Panc1 (cell line): ENCODE measurements around the gene WWOX. TPM values are rescaled to one million over a fixed set of nuclear protein-coding genes. Genes with fewer than 3 reads are reported as not detected.

Source experiments
- ATAC-seq: fragments of 200-7000 bp; cut with Tn5 transposase; 2 replicates; pipeline ENCODE4 v1.9.1; 2020; ENCODE audit warnings: mild to moderate bottlenecking, moderate library complexity
- BruUV-seq: library from RNA; stranded (reverse); fragments of 400-500 nt; replicated peaks from 2 replicates; lab custom pipeline; 2021; lab: Mats Ljungman, UMichigan
- CTCF ChIA-PET: fragments of 300-600 bp; sonication (Branson Sonifier 250); formaldehyde crosslinking; loops from one replicate; lab custom pipeline; 2022; ENCODE audit warnings: antibody characterized with exemption; lab: Charles Lee
- POLR2A ChIA-PET: fragments of 300-600 bp; sonication (Branson Sonifier 250); formaldehyde crosslinking; loops from one replicate; lab custom pipeline; 2022; ENCODE audit warnings: antibody characterized with exemption; lab: Charles Lee
- DNase-seq: peaks from one replicate; pipeline ENCODE4 v3.0.0-alpha.2; 2010; ENCODE audit warnings: low read depth, low spot score
- H3K27ac ChIP-seq: 2 replicates; pipeline ENCODE4 v1.5.1; 2011; ENCODE audit warnings: mild to moderate bottlenecking, low read length, inconsistent platforms
- H3K27me3 ChIP-seq: fragments of 200-500 bp; sonication (Bioruptor generic); 2 replicates; pipeline ENCODE4 v1.6.0; 2014; ENCODE audit warnings: low read length, inconsistent platforms; ENCODE audit not compliant: control insufficient read depth, insufficient read depth
- H3K36me3 ChIP-seq: fragments of 200-500 bp; sonication (Bioruptor generic); 2 replicates; pipeline ENCODE4 v1.5.1; 2014; ENCODE audit warnings: inconsistent platforms, mild to moderate bottlenecking, low read length, moderate library complexity; ENCODE audit not compliant: control insufficient read depth, insufficient read depth
- H3K4me1 ChIP-seq: 2 replicates; pipeline ENCODE4 v1.5.1; 2011; ENCODE audit warnings: inconsistent platforms, mild to moderate bottlenecking, low read length, moderate library complexity; ENCODE audit not compliant: control insufficient read depth, insufficient read depth
- H3K4me3 ChIP-seq, 2 experiments: 2 replicates each; pipeline ENCODE4 v1.5.1; 2011 to 2012; ENCODE audit warnings: low read depth in 2 of 2, low read length in 2 of 2, mild to moderate bottlenecking in 2 of 2, inconsistent platforms in 1 of 2, moderate library complexity in 1 of 2
- H3K9me3 ChIP-seq: fragments of 200-500 bp; sonication (Bioruptor generic); 2 replicates; pipeline ENCODE4 v1.5.1; 2014; ENCODE audit warnings: low read depth, mild to moderate bottlenecking, inconsistent platforms, low read length, moderate library complexity; ENCODE audit not compliant: control insufficient read depth, insufficient read depth
- POLR2AphosphoS5 ChIP-seq: IDR thresholded peaks from 2 replicates; pipeline ENCODE4 v1.6.1; 2012; ENCODE audit warnings: mild to moderate bottlenecking, low read depth, low read length, moderate library complexity
- SIN3A ChIP-seq: IDR thresholded peaks from 2 replicates; pipeline ENCODE4 v1.6.1; 2012; ENCODE audit warnings: low read depth, mild to moderate bottlenecking, low read length, moderate library complexity, borderline replicate concordance; ENCODE audit not compliant: insufficient read depth
- TCF7L2 ChIP-seq: IDR thresholded peaks from 2 replicates; pipeline ENCODE4 v1.6.1; 2011; ENCODE audit warnings: mild to moderate bottlenecking, low read depth, low read length, inconsistent platforms
- in situ Hi-C: cut with HindIII; loops from 2 replicates; pipeline ENCODE4 v1.10.0; 2016; ENCODE audit warnings: low sequenced_read_pairs, low pct_unique_long_range_greater_than_20kb
- intact Hi-C: fragments of 100-400 bp; cut with micrococcal nuclease; formaldehyde crosslinking; loops from one replicate; pipeline ENCODE4 v1.10.0; 2022; ENCODE audit not compliant: unreplicated experiment
- total RNA-seq: library from RNA; stranded (reverse); gene quantifications from one replicate; pipeline ENCODE4 v1.2.1, GENCODE V29; 2021; ENCODE audit not compliant: unreplicated experiment
- TF ChIP-seq, protein P1 (sequence below), 2 experiments: IDR thresholded peaks; 2 replicates each; pipeline ENCODE4 v1.6.1; 2011 to 2012; ENCODE audit warnings: low read depth in 2 of 2, control low read depth in 1 of 2, low read length in 1 of 2, mild to moderate bottlenecking in 1 of 2, moderate library complexity in 1 of 2; ENCODE audit not compliant: insufficient read depth in 1 of 2
- TF ChIP-seq, protein P2 (sequence below): fragments of 450-650 bp; IDR thresholded peaks from 2 replicates; pipeline ENCODE4 v1.5.1; 2017; ENCODE audit warnings: mild to moderate bottlenecking

Gene WWOX
- total RNA-seq, 1 experiment from 2014 or later, result 12.5 TPM

DNA sequence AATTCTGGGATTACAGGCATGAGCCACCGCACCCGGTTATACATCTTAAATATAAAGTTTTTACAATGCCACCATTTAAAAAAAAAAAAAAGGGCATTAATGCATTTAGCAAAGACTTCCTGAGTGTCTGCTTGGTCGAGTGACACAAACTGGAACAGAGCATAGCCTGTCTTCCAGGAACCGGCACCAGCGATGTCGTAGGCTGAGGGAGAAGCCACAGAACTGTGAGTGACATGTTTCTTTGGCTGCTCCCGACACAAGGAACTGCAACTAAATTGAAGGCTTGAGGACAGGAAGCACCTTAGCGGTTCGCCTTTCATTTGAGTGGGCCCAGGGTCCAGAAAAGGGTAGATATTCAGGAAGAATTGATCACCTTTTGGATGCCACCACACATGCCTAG lies 783.3 kb downstream of the WWOX start:
- in situ Hi-C loops (no loop called here), intact Hi-C loops (no loop called here)
- no peak overlapping the region for H3K4me3 ChIP-seq
- ATAC-seq (no peak), DNase-seq (no peak)
- H3K9me3 ChIP-seq, result no peaks in the 10 kb centered on the region
- H3K27ac ChIP-seq, result no peak overlapping the region
- no peaks in the 10 kb centered on the region for H3K27me3 ChIP-seq
- ChIA-PET POLR2A (no interaction called here), CTCF (no interaction called here)
- no peaks in the 10 kb centered on the region for H3K4me1 ChIP-seq
- TF ChIP-seq POLR2AphosphoS5, result no peak
- TF ChIP-seq, protein P1, sequence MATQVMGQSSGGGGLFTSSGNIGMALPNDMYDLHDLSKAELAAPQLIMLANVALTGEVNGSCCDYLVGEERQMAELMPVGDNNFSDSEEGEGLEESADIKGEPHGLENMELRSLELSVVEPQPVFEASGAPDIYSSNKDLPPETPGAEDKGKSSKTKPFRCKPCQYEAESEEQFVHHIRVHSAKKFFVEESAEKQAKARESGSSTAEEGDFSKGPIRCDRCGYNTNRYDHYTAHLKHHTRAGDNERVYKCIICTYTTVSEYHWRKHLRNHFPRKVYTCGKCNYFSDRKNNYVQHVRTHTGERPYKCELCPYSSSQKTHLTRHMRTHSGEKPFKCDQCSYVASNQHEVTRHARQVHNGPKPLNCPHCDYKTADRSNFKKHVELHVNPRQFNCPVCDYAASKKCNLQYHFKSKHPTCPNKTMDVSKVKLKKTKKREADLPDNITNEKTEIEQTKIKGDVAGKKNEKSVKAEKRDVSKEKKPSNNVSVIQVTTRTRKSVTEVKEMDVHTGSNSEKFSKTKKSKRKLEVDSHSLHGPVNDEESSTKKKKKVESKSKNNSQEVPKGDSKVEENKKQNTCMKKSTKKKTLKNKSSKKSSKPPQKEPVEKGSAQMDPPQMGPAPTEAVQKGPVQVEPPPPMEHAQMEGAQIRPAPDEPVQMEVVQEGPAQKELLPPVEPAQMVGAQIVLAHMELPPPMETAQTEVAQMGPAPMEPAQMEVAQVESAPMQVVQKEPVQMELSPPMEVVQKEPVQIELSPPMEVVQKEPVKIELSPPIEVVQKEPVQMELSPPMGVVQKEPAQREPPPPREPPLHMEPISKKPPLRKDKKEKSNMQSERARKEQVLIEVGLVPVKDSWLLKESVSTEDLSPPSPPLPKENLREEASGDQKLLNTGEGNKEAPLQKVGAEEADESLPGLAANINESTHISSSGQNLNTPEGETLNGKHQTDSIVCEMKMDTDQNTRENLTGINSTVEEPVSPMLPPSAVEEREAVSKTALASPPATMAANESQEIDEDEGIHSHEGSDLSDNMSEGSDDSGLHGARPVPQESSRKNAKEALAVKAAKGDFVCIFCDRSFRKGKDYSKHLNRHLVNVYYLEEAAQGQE (IDR thresholded peaks at IDR 0.05; ENCODE audit: insufficient read depth in 1 of 2, low read depth in 2 of 2, low read length in 1 of 2), result no peak
- TF ChIP-seq, protein P2, sequence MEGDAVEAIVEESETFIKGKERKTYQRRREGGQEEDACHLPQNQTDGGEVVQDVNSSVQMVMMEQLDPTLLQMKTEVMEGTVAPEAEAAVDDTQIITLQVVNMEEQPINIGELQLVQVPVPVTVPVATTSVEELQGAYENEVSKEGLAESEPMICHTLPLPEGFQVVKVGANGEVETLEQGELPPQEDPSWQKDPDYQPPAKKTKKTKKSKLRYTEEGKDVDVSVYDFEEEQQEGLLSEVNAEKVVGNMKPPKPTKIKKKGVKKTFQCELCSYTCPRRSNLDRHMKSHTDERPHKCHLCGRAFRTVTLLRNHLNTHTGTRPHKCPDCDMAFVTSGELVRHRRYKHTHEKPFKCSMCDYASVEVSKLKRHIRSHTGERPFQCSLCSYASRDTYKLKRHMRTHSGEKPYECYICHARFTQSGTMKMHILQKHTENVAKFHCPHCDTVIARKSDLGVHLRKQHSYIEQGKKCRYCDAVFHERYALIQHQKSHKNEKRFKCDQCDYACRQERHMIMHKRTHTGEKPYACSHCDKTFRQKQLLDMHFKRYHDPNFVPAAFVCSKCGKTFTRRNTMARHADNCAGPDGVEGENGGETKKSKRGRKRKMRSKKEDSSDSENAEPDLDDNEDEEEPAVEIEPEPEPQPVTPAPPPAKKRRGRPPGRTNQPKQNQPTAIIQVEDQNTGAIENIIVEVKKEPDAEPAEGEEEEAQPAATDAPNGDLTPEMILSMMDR, result no peak
- no peak for TF ChIP-seq TCF7L2
- TF ChIP-seq SIN3A, result no peak
- H3K36me3 ChIP-seq, result no peaks in the 10 kb centered on the region
- no TSS peak for BruUV-seq

DNA sequence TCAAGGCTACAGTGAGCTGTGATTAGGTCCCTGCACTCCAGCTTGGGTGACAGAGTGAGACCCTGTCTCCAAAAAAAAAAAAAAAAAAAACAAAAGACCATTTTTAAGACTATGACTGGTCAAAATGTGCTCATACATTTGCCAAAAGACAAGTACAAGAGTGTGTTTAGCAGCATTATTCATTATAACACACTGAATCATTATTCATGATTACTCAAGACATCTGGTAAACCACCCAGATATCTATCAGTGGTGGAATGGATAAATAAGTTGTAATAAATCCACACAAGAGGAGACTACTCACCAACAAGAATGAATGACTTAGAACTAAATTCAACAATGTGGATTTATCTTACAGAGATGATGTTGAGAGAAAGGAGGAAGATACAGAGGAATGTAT lies 784.8 kb downstream of the WWOX start:
- no peaks in the 10 kb centered on the region for H3K9me3 ChIP-seq
- no peaks in the 10 kb centered on the region for H3K4me1 ChIP-seq
- BruUV-seq, result no TSS peak
- ATAC-seq (no peak), DNase-seq (no peak)
- POLR2A ChIA-PET, result no interaction called here
- TF ChIP-seq, protein P2, result no peak
- TF ChIP-seq TCF7L2 (no peak), POLR2AphosphoS5 (no peak), SIN3A (no peak)
- TF ChIP-seq, protein P1 (IDR thresholded peaks at IDR 0.05; ENCODE audit: insufficient read depth in 1 of 2, low read depth in 2 of 2, low read length in 1 of 2), result no peak
- no peaks in the 10 kb centered on the region for H3K36me3 ChIP-seq
- CTCF ChIA-PET, result no interaction called here
- no peak overlapping the region for H3K27ac ChIP-seq
- intact Hi-C loops (no loop called here), in situ Hi-C loops (no loop called here)
- H3K27me3 ChIP-seq, result no peaks in the 10 kb centered on the region
- H3K4me3 ChIP-seq, result no peak overlapping the region
